Measurements from ENCODE around the gene ZIC4. TPM values are rescaled to one million over a fixed set of nuclear protein-coding genes. Genes with fewer than 3 reads are reported as not detected.

The ZIC4 gene
- total and polyA plus RNA-seq, 2 of the 4 experiments (the other 2 are of a cell fraction), result not detected

- no peak for TF ChIP-seq CTCF (conservative IDR thresholded peaks at IDR 0.05; ENCODE audit: low read depth, low read length)
These were observed 17.4 kb downstream of the ZIC4 start (continued) for GRCh38 chr3:147388700-147389580.
